ENCODE measurements around the gene NEURL2. TPM values are rescaled to one million over a fixed set of nuclear protein-coding genes. Genes with fewer than 3 reads are reported as not detected.

NEURL2 gene
- total RNA-seq, 6 experiments from 2014 or later: 1.5 to 2.3 (median 1.9) TPM

DNA sequence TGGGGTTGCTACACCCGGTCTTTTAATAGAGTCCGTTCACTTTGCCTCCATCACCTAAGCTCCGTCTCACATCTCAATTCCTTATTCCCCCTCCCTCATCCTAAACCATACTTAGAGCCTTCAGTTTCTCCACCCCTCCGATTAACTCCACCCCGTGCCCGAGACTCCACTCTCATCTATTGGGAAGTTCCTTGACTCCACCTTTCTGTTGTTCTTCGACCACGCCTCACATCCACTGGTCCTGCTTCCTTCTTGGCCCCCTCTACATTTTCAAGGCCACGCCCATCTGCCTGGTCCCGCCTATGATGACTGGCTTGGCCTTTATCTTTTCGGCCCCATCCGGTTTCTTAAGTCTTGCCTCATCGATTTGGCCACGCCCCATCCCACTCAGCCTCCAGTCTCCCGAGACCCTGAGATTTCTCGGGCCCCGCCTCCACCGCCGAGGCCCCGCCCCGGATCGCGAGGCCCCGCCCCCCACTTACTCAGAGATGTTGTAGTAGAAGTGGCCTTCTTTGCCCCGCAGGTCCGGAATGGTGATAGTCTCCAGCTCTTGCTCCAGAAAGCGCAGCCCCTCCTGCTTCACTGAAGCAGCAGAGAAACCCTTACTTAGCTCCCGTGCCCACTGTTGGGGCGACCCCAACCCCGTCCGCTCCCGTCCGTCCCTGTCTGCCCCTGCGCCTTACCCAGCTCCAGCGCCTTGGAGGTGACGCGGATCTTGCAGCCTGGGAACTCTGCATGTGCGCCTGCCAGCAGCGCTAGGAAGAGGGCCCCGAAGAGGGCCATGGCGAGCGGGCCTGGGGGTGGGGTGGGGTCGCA, 19.9 kb upstream of the NEURL2 start:
- Mint-ChIP-seq H3K4me1 (ENCODE audit: low read depth) (peaks cover 26% of the 10 kb centered on the region), H3K9me3 (no peaks in the 10 kb centered on the region), H3K27me3 (ENCODE audit: insufficient read depth) (peaks cover 8% of the 10 kb centered on the region), H3K27ac (peak overlapping the region; percentile 80), H3K36me3 (ENCODE audit: low read depth) (peaks cover 5% of the 10 kb centered on the region), H3K4me3 (peak overlapping the region; percentile 85)
- DNase-seq: peak; percentile 95
- TF ChIP-seq, protein P1, sequence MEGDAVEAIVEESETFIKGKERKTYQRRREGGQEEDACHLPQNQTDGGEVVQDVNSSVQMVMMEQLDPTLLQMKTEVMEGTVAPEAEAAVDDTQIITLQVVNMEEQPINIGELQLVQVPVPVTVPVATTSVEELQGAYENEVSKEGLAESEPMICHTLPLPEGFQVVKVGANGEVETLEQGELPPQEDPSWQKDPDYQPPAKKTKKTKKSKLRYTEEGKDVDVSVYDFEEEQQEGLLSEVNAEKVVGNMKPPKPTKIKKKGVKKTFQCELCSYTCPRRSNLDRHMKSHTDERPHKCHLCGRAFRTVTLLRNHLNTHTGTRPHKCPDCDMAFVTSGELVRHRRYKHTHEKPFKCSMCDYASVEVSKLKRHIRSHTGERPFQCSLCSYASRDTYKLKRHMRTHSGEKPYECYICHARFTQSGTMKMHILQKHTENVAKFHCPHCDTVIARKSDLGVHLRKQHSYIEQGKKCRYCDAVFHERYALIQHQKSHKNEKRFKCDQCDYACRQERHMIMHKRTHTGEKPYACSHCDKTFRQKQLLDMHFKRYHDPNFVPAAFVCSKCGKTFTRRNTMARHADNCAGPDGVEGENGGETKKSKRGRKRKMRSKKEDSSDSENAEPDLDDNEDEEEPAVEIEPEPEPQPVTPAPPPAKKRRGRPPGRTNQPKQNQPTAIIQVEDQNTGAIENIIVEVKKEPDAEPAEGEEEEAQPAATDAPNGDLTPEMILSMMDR (IDR thresholded peaks at IDR 0.05): no peak

DNA sequence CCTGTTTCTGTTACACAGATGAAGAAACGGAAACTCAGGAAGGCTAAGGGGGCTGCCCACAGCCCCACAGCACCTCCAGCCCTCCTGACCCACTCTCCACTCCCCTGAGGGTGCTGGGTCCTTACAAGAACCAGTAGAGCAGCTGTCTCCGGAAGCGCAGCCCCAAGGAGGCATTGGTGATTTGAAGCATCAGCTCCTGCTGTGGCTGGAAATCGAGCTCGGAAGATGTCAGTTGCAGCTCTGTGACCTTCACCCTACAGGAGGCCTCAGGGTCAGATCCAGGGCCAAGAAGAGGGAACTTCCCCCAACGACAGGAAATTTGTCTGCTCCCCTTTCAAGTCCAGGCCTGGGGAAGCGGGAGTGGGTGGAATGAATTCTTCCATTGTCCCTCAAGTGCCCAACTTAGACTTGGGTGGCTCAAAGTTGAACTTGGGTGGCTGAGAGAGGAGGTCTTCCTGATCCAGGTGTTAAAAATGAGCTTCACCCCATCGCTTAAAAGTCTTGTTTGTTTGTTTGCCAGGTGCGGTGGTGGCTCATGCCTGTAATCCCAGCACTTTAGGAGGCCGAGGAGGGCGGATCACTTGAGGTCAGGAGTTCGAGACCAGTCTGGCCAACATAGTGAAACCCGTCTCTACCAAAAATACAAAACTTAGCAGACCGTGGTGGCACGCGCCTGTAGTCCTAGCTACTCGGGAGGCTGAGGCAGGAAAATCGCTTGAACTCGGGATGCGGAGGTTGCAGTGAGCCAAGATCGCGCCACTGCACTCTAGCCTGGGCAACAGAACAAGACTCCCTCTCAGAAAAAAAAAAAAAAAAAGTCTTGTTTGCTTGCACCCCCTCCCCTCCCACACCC, 19.0 kb upstream of the NEURL2 start:
- peaks cover 5% of the 10 kb centered on the region for H3K36me3 Mint-ChIP-seq (ENCODE audit: low read depth)
- peaks cover 9% of the 10 kb centered on the region for H3K27me3 Mint-ChIP-seq (ENCODE audit: insufficient read depth)
- H3K4me3 Mint-ChIP-seq: peak overlapping the region; percentile 60
- DNase-seq: no peak
- no peaks in the 10 kb centered on the region for H3K9me3 Mint-ChIP-seq
- peaks cover 34% of the 10 kb centered on the region for H3K4me1 Mint-ChIP-seq (ENCODE audit: low read depth)
- TF ChIP-seq, protein P1 (IDR thresholded peaks at IDR 0.05): no peak
- peak overlapping the region; percentile 80; the same call in 1 of the 2 replicates for H3K27ac Mint-ChIP-seq

DNA sequence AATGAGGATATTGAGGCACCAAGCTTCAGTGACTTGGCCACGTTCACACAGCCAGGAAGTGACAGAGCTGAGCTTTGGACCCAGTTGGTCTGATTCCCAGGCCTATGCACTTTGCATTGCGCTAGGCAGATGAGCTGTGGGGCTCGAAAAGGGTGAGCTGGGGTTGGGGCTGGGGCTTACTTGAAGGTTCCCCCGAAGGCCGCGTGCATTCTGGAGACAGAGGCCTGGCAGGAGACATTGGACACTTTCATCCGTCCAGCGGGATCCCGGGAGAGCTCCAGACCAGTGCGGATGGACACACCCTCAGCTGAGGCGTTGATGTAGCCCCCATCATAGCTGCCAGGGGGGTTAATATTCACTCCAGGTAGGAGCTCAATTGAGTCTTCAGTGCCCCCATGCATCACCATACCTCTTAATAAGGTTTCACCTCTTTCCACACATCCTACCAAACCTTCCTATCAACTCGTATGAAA, 18.4 kb upstream of the NEURL2 start:
- no peaks in the 10 kb centered on the region for H3K9me3 Mint-ChIP-seq
- H3K27ac Mint-ChIP-seq: no peak overlapping the region

DNA sequence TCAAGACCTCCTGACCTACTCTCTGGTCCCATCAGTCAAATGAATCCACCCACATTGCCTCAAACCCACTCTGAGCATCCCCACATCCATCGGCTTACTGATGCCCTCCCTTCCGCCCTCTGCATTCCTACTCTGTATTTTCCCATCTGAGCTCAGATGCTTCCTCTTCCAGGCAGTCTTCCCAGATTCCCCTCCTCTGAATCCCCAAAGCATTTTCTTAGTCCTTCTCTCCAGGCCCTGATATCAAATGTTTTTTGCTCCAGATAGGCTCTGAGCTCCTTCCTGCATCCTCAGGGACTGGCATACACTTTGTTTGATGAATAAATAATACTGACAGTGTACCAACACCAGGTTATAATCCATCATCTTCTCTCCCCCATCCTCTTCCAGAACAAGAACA, 17.1 kb upstream of the NEURL2 start:
- TF ChIP-seq, protein P1 (IDR thresholded peaks at IDR 0.05): no peak
- peaks cover 40% of the 10 kb centered on the region for H3K4me1 Mint-ChIP-seq (ENCODE audit: low read depth)
- H3K36me3 Mint-ChIP-seq (ENCODE audit: low read depth): peaks cover 5% of the 10 kb centered on the region
- no peak overlapping the region for H3K4me3 Mint-ChIP-seq
- no peak for DNase-seq
- H3K9me3 Mint-ChIP-seq: no peaks in the 10 kb centered on the region
- peaks cover 7% of the 10 kb centered on the region for H3K27me3 Mint-ChIP-seq (ENCODE audit: insufficient read depth)
- H3K27ac Mint-ChIP-seq: no peak overlapping the region

More for the DNA sequence above, 18.4 kb upstream of the NEURL2 start:
- Mint-ChIP-seq H3K4me1 (ENCODE audit: low read depth) (peaks cover 40% of the 10 kb centered on the region), H3K27me3 (ENCODE audit: insufficient read depth) (peaks cover 9% of the 10 kb centered on the region), H3K4me3 (no peak overlapping the region), H3K36me3 (ENCODE audit: low read depth) (peaks cover 5% of the 10 kb centered on the region)
- no peak for DNase-seq
- TF ChIP-seq, protein P1 (IDR thresholded peaks at IDR 0.05): no peak

DNA sequence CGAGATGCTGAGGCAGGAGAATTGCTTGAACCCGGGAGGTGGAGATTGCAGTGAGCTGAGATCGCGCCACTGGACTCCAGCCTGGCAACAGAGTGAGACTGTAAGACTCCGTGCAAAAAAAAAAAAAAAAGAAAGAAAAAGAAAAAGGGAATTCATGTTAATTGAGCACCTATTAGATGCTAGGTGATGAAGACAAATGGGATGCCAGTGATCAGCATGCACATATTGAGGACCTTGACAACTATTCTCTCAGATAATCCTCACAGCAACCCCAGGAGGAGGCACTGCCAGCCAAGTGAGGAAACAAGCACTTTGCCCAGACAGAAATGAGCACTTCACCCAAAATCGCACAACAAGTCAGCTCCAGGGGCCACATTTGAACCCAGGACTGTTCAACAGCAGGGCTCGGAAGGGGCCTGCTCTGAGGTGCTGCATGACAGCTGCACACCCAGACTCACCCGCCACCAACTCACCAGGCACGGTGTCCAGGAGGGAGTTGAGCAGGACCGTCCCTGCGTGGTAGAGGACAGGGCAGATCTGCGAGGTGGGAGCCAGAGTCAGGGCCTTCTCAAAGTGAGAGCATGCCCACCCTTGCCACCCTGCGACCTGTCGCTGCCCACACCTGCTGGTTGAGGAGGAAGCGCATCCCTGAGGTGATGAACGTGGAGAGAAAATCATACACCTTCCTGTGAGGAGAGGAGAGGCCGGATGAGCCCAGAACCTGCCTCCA, 16.4 kb upstream of the NEURL2 start:
- no peak overlapping the region for H3K27ac Mint-ChIP-seq
- TF ChIP-seq, protein P1 (IDR thresholded peaks at IDR 0.05): no peak
- DNase-seq: no peak
- peaks cover 5% of the 10 kb centered on the region for H3K36me3 Mint-ChIP-seq (ENCODE audit: low read depth)
- no peaks in the 10 kb centered on the region for H3K9me3 Mint-ChIP-seq
- H3K4me3 Mint-ChIP-seq: no peak overlapping the region
- H3K4me1 Mint-ChIP-seq (ENCODE audit: low read depth): peaks cover 38% of the 10 kb centered on the region
- peaks cover 9% of the 10 kb centered on the region for H3K27me3 Mint-ChIP-seq (ENCODE audit: insufficient read depth)
